Keratinocyte (primary cell): ENCODE results near the gene CLCNKB.
"Not testable (repeated sequence)": the region's sequence is repeated elsewhere in the genome, so short reads cannot be mapped to it uniquely, and the experiment has no call there.

Experiments
- EZH2 ChIP-seq: IDR thresholded peaks from one replicate; pipeline ENCODE4 v1.6.1; 2012; ENCODE audit warnings: inconsistent platforms, mild to moderate bottlenecking, low read length, moderate library complexity
- TF ChIP-seq, protein P1 (sequence below), 3 experiments: IDR thresholded peaks in 1 of 3; conservative IDR thresholded peaks in 1 of 3; optimal IDR thresholded peaks in 1 of 3; 2 replicates in 2 of 3; 3 replicates in 1 of 3; pipeline versions ENCODE3 to v1.5.1; 2011; ENCODE audit warnings: low read length in 3 of 3, mild to moderate bottlenecking in 3 of 3, moderate library complexity in 2 of 3, control low read depth in 1 of 3, inconsistent platforms in 1 of 3; ENCODE audit not compliant: insufficient read depth in 2 of 3; ENCODE audit errors: extremely low read depth in 1 of 3

- TF ChIP-seq, protein P1, sequence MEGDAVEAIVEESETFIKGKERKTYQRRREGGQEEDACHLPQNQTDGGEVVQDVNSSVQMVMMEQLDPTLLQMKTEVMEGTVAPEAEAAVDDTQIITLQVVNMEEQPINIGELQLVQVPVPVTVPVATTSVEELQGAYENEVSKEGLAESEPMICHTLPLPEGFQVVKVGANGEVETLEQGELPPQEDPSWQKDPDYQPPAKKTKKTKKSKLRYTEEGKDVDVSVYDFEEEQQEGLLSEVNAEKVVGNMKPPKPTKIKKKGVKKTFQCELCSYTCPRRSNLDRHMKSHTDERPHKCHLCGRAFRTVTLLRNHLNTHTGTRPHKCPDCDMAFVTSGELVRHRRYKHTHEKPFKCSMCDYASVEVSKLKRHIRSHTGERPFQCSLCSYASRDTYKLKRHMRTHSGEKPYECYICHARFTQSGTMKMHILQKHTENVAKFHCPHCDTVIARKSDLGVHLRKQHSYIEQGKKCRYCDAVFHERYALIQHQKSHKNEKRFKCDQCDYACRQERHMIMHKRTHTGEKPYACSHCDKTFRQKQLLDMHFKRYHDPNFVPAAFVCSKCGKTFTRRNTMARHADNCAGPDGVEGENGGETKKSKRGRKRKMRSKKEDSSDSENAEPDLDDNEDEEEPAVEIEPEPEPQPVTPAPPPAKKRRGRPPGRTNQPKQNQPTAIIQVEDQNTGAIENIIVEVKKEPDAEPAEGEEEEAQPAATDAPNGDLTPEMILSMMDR (optimal IDR thresholded peaks at IDR 0.05 in 1 of 3, IDR thresholded peaks at IDR 0.05 in 1 of 3, conservative IDR thresholded peaks at IDR 0.05 in 1 of 3; ENCODE audit: extremely low read depth in 1 of 3, insufficient read depth in 2 of 3, low read length in 3 of 3) = not testable (repeated sequence)
- TF ChIP-seq EZH2 = not testable (repeated sequence)
Observed at GRCh38 chr1:16033103-16033632, 10.4 kb upstream of the CLCNKB start.
